ENCODE results near the gene GIGYF2. TPM values are rescaled to one million over a fixed set of nuclear protein-coding genes. Genes with fewer than 3 reads are reported as not detected.

The GIGYF2 gene
- total and polyA plus RNA-seq, 3 experiments from 2014 or later: 27.2 to 55.8 (median 54.7) TPM

DNA sequence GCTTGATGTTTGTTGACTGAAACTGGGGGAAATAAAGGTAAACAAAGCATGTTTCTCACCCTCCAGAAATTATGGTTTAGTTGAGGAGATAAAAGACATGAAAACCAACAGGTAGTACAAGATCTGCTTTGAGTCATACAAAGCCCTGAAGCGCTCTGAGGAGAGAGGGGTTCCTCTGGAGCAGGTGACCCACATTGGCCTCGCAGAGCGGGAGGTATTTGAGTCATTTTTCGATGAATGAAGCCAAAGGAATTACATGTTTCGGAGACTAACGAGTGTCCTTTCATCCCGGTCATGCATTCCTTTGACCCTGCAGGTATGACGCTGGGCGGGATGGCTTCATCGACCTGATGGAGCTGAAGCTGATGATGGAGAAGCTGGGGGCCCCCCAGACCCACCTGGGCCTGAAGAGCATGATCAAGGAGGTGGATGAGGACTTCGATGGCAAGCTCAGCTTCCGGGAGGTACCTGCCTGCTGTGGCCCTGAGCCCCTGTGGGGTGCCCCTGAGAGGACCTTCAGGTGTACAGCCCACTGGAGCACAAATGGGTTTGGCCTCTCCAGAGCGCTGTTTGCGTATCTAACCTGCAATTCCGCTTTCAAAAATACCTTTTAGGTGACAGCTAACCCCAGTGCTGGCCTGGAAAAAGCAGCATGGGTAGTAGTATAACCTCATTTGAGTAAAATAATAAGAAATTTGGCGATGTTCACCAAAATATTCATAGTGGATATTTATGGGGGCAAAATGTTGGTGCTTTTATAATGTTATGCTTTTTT, 34.5 kb upstream of the GIGYF2 start:
- H3K4me3 ChIP-seq (ENCODE audit: low read length): no peak overlapping the region
- Mint-ChIP-seq H3K4me3 (no peak overlapping the region), H3K36me3 (peaks cover 0 to 2% (median 0%) of the 10 kb centered on the region in 3 donors), H3K27ac (no peak overlapping the region), H3K4me1 (no peaks in the 10 kb centered on the region), H3K27me3 (peaks cover 8 to 10% of the 10 kb centered on the region in 2 donors), H3K9me3 (no peaks in the 10 kb centered on the region)
- no peaks in the 10 kb centered on the region for H3K27me3 ChIP-seq (ENCODE audit: insufficient read depth, low read length, poor library complexity, severe bottlenecking)
- no peaks in the 10 kb centered on the region for H3K9me3 ChIP-seq (ENCODE audit: low read length)
- ChIA-PET CTCF (no interaction called here), POLR2A (no interaction called here)
- no peaks in the 10 kb centered on the region for H3K4me1 ChIP-seq (ENCODE audit: insufficient read depth, low read length)
- no peak overlapping the region for H3K27ac ChIP-seq (ENCODE audit: low read depth, low read length)
- no peak for DNase-seq
- H3K36me3 ChIP-seq (ENCODE audit: insufficient read depth, low read length): no peaks in the 10 kb centered on the region

DNA sequence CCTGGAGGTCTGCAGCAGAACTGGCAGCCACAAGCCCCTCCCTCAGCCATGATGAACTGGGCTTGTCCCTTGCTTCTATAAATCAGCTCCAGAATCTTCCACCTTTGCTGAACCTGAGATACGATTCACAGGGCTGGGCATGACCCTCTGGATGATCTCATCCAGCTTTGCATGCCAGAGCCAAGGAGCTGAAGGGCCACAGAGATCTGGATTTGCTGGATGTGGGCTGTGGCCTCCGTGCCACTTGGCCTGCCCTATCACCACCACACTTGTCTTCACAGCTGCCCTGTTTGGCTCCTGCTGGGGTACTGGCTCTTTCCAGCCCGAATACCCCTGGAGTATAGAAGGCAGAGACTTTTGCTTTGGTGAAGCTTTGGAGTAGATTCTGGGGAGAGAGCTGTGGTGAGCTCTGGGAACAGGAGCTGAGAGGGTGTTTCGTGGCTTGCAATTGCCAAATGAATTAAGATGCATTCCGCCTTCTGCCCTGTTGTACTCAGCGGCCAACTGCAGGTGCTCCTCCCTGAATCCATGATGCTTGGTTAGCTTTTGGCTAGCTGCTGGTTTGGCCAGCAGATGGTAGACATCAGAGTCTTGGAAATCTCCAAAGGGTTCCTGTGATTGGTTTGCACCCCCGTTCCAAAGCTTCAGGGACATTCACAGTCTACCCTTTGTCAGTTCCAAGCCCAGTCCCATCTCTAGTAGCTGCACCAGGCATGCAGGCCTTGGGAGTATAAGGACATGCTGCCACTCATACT, 30.9 kb upstream of the GIGYF2 start:
- Mint-ChIP-seq H3K4me1 (no peaks in the 10 kb centered on the region), H3K27ac (peak overlapping the region in 1 of 8 donors; percentile 47), H3K36me3 (peaks cover 0 to 2% (median 0%) of the 10 kb centered on the region in 3 donors), H3K27me3 (peaks cover 12 to 22% of the 10 kb centered on the region in 2 donors), H3K9me3 (peaks cover 0 to 1% (median 0%) of the 10 kb centered on the region in 5 donors), H3K4me3 (no peak overlapping the region)
- DNase-seq: no peak
- Histone ChIP-seq H3K4me3 (ENCODE audit: low read length) (no peak overlapping the region), H3K27ac (ENCODE audit: low read depth, low read length) (no peak overlapping the region), H3K9me3 (ENCODE audit: low read length) (no peaks in the 10 kb centered on the region), H3K4me1 (ENCODE audit: insufficient read depth, low read length) (no peaks in the 10 kb centered on the region), H3K27me3 (ENCODE audit: insufficient read depth, low read length, poor library complexity, severe bottlenecking) (peaks cover 4% of the 10 kb centered on the region), H3K36me3 (ENCODE audit: insufficient read depth, low read length) (no peaks in the 10 kb centered on the region)
- CTCF ChIA-PET: no interaction called here
- POLR2A ChIA-PET: interaction anchor here (0.6 kb wide), 1 partner anchor 13 kb away, joined by 14 read pairs; no protein-coding TSS in a partner anchor

- H3K36me3 Mint-ChIP-seq: peaks cover 0 to 1% (median 0%) of the 10 kb centered on the region in 3 donors
- Histone ChIP-seq H3K4me3 (ENCODE audit: low read length) (no peak overlapping the region), H3K27ac (ENCODE audit: low read depth, low read length) (no peak overlapping the region), H3K27me3 (ENCODE audit: insufficient read depth, low read length, poor library complexity, severe bottlenecking) (peaks cover 4% of the 10 kb centered on the region), H3K4me1 (ENCODE audit: insufficient read depth, low read length) (no peaks in the 10 kb centered on the region), H3K36me3 (ENCODE audit: insufficient read depth, low read length) (no peaks in the 10 kb centered on the region), H3K9me3 (ENCODE audit: low read length) (no peaks in the 10 kb centered on the region)
- H3K9me3 Mint-ChIP-seq: peaks cover 0 to 1% (median 0%) of the 10 kb centered on the region in 5 donors
- peaks cover 12 to 19% of the 10 kb centered on the region in 2 donors for H3K27me3 Mint-ChIP-seq
- CTCF ChIA-PET: no interaction called here
- POLR2A ChIA-PET: no interaction called here
- no peak overlapping the region for H3K4me3 Mint-ChIP-seq
- no peak for DNase-seq
- no peak overlapping the region for H3K27ac Mint-ChIP-seq
- no peaks in the 10 kb centered on the region for H3K4me1 Mint-ChIP-seq
These were observed 29.0 kb upstream of the GIGYF2 start for GRCh38 chr2:232667989-232668583.

DNA sequence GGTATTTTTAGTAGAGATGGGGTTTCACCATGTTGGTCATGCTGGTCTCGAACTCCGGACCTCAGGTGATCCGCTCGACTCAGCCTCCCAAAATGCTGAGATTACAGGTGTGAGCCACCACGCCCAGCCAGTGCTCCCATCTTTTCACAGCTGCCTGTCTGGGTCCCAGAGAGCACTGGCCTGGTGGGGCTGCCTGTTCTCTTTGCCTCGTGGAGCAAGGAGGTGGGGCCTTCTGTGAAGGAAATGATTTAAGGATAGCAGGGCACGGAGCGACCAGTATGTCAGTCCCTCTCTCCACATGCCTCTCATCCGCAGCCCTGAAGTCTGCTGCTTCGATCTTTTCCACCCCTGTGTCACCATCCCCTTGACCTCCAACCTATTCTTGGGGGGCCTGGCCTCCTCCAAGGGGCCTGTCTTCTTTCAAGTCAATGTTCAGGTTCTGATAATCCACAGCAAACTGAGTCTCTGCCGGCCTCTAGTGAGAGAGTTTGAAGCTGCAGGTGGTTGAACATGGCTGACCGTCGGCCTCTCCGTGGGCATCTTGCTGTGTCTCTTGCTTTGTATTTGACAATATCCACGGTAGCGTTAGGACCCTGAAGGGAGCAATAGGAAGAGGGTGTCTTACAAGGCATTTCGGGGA, 28.2 kb upstream of the GIGYF2 start:
- Histone ChIP-seq H3K27me3 (ENCODE audit: insufficient read depth, low read length, poor library complexity, severe bottlenecking) (peaks cover 4% of the 10 kb centered on the region), H3K4me3 (ENCODE audit: low read length) (no peak overlapping the region), H3K4me1 (ENCODE audit: insufficient read depth, low read length) (no peaks in the 10 kb centered on the region), H3K27ac (ENCODE audit: low read depth, low read length) (no peak overlapping the region), H3K36me3 (ENCODE audit: insufficient read depth, low read length) (no peaks in the 10 kb centered on the region), H3K9me3 (ENCODE audit: low read length) (no peaks in the 10 kb centered on the region)
- H3K4me3 Mint-ChIP-seq: no peak overlapping the region
- H3K4me1 Mint-ChIP-seq: no peaks in the 10 kb centered on the region
- H3K27me3 Mint-ChIP-seq: peaks cover 13 to 23% of the 10 kb centered on the region in 2 donors
- POLR2A ChIA-PET: no interaction called here
- no peak for DNase-seq
- CTCF ChIA-PET: no interaction called here
- no peak overlapping the region for H3K27ac Mint-ChIP-seq
- H3K9me3 Mint-ChIP-seq: peaks cover 0 to 1% (median 0%) of the 10 kb centered on the region in 5 donors
- peaks cover 0 to 1% (median 0%) of the 10 kb centered on the region in 3 donors for H3K36me3 Mint-ChIP-seq

- no peak for DNase-seq
- Mint-ChIP-seq H3K4me1 (peaks cover 0 to 2% (median 0%) of the 10 kb centered on the region in 3 donors), H3K4me3 (no peak overlapping the region), H3K27me3 (peaks cover 9 to 28% of the 10 kb centered on the region in 2 donors), H3K36me3 (peaks cover 0 to 1% (median 0%) of the 10 kb centered on the region in 3 donors), H3K27ac (no peak overlapping the region), H3K9me3 (peaks cover 0 to 1% (median 0%) of the 10 kb centered on the region in 5 donors)
- Histone ChIP-seq H3K9me3 (ENCODE audit: low read length) (no peaks in the 10 kb centered on the region), H3K4me3 (ENCODE audit: low read length) (no peak overlapping the region), H3K27ac (ENCODE audit: low read depth, low read length) (no peak overlapping the region), H3K36me3 (ENCODE audit: insufficient read depth, low read length) (no peaks in the 10 kb centered on the region), H3K4me1 (ENCODE audit: insufficient read depth, low read length) (no peaks in the 10 kb centered on the region), H3K27me3 (ENCODE audit: insufficient read depth, low read length, poor library complexity, severe bottlenecking) (peaks cover 4% of the 10 kb centered on the region)
- CTCF ChIA-PET: no interaction called here
- POLR2A ChIA-PET: no interaction called here
These were observed 24.5 kb upstream of the GIGYF2 start for GRCh38 chr2:232672588-232672987.

DNA sequence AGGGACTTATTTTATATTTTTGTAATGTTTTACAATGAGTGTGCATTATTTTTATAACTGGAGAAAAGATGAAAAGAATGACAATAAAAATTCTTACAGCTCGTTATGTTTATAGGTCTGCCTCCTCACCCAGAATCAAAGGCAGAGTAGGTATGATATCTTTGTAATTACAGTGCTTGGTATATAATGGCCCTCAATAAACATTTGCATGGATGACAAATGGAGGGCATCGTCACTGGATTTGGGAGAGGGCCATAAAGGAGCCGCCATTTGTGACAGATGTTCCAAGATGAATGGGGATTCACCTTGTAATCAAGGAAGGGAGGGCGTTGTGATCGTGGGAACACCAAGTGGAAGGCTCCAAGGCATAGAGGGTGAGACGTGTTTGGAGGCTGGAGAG, 22.6 kb upstream of the GIGYF2 start:
- ChIA-PET CTCF (no interaction called here), POLR2A (no interaction called here)
- peaks cover 0 to 2% (median 0%) of the 10 kb centered on the region in 3 donors for H3K4me1 Mint-ChIP-seq
- H3K9me3 ChIP-seq (ENCODE audit: low read length): no peaks in the 10 kb centered on the region
- no peak overlapping the region for H3K27ac ChIP-seq (ENCODE audit: low read depth, low read length)
- H3K4me3 Mint-ChIP-seq: no peak overlapping the region
- H3K36me3 ChIP-seq (ENCODE audit: insufficient read depth, low read length): no peaks in the 10 kb centered on the region
- H3K27me3 Mint-ChIP-seq: peaks cover 4 to 27% of the 10 kb centered on the region in 2 donors
- no peak overlapping the region for H3K4me3 ChIP-seq (ENCODE audit: low read length)
- no peaks in the 10 kb centered on the region for H3K4me1 ChIP-seq (ENCODE audit: insufficient read depth, low read length)
- no peak overlapping the region for H3K27ac Mint-ChIP-seq
- no peaks in the 10 kb centered on the region for H3K9me3 Mint-ChIP-seq
- peaks cover 4% of the 10 kb centered on the region for H3K27me3 ChIP-seq (ENCODE audit: insufficient read depth, low read length, poor library complexity, severe bottlenecking)
- DNase-seq: no peak
- H3K36me3 Mint-ChIP-seq: no peaks in the 10 kb centered on the region

GRCh38 chr2:232675381-232675780, 21.8 kb upstream of the GIGYF2 start:
- Mint-ChIP-seq H3K36me3 (no peaks in the 10 kb centered on the region), H3K9me3 (no peaks in the 10 kb centered on the region), H3K27me3 (peaks cover 5 to 27% of the 10 kb centered on the region in 2 donors), H3K4me1 (peaks cover 0 to 2% (median 0%) of the 10 kb centered on the region in 3 donors), H3K4me3 (no peak overlapping the region), H3K27ac (peak overlapping the region in 1 of 8 donors; percentile 43)
- H3K27me3 ChIP-seq (ENCODE audit: insufficient read depth, low read length, poor library complexity, severe bottlenecking): no peaks in the 10 kb centered on the region
- no peak overlapping the region for H3K4me3 ChIP-seq (ENCODE audit: low read length)
- DNase-seq: no peak
- CTCF ChIA-PET: no interaction called here
- H3K36me3 ChIP-seq (ENCODE audit: insufficient read depth, low read length): no peaks in the 10 kb centered on the region
- no peaks in the 10 kb centered on the region for H3K9me3 ChIP-seq (ENCODE audit: low read length)
- H3K27ac ChIP-seq (ENCODE audit: low read depth, low read length): no peak overlapping the region
- H3K4me1 ChIP-seq (ENCODE audit: insufficient read depth, low read length): no peaks in the 10 kb centered on the region
- POLR2A ChIA-PET: no interaction called here

All from CD8-positive, alpha-beta memory T cell (primary cell).